DOHH2 (cell line): ENCODE data around the gene FAF2.

ENCODE experiments used
- EZH2phosphoT487 ChIP-seq: fragments of 200-600 bp; sonication (generic); IDR thresholded peaks from 2 replicates; pipeline ENCODE4 v1.6.1; 2017; ENCODE audit warnings: borderline replicate concordance, mild to moderate bottlenecking, antibody characterized with exemption, low read length, moderate library complexity, mixed read lengths
- TF ChIP-seq, protein P1 (sequence below): fragments of 200-600 bp; sonication (generic); IDR thresholded peaks from one replicate; pipeline ENCODE4 v1.5.1; 2014; ENCODE audit warnings: antibody characterized with exemption, mild to moderate bottlenecking, low read depth, low read length; ENCODE audit not compliant: poor library complexity, severe bottlenecking

DNA sequence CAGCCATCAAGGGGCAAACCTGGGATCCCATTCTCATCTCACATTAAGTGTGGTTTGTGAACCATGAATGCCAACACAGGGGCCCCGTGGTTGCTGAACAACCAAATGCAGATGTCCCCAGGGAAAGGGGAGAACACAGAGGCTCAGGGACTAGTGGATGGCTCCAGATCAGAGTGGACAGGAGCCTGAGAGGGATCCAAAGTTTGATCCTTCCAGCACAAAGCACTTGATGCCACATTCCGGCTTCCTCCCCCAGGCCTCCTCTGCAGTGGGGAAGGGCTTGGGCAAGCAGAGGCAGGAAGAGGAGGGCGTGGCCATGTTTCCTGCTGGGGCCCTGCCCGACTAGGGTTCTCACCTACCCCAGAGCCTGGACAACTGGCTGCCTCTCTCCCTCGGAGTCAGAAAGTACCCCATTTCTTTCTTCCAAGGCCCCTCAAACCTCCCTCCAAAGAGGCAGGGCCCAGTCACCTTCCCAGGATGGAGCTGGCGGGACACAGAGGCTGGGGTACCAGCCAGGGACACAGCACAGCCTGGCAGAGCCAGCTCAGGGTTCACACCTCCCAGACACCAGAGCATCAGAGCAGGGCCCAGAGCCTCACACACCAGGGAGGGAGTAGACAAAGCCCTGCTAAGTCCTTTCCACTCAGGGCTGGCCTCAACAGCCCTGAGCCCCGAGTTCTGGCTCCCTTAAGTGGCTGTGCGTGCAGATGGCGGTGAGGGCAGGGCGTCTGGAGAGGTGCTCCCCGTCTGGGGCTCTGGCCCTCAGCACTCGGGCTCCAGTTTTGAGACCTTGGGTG lies 93.4 kb downstream of the FAF2 start:
- TF ChIP-seq, protein P1, sequence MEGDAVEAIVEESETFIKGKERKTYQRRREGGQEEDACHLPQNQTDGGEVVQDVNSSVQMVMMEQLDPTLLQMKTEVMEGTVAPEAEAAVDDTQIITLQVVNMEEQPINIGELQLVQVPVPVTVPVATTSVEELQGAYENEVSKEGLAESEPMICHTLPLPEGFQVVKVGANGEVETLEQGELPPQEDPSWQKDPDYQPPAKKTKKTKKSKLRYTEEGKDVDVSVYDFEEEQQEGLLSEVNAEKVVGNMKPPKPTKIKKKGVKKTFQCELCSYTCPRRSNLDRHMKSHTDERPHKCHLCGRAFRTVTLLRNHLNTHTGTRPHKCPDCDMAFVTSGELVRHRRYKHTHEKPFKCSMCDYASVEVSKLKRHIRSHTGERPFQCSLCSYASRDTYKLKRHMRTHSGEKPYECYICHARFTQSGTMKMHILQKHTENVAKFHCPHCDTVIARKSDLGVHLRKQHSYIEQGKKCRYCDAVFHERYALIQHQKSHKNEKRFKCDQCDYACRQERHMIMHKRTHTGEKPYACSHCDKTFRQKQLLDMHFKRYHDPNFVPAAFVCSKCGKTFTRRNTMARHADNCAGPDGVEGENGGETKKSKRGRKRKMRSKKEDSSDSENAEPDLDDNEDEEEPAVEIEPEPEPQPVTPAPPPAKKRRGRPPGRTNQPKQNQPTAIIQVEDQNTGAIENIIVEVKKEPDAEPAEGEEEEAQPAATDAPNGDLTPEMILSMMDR, result no peak
- TF ChIP-seq EZH2phosphoT487, result no peak
